GM10248 (cell line): ENCODE measurements around the gene CLEC4E.
"Not testable (repeated sequence)": the region's sequence is repeated elsewhere in the genome, so short reads cannot be mapped to it uniquely, and the experiment has no call there.

Source experiments
- CTCF ChIA-PET: fragments of 300-600 bp; sonication (Branson Sonifier 250); formaldehyde crosslinking; extraction: SDS; loops from one replicate; lab custom pipeline; 2021; ENCODE audit warnings: antibody characterized with exemption; lab: Yijun Ruan, JAX
- POLR2A ChIA-PET: fragments of 350-650 bp; sonication (Branson Sonifier 250); formaldehyde crosslinking; extraction: SDS; loops from one replicate; lab custom pipeline; 2020; ENCODE audit warnings: antibody characterized with exemption; lab: Yijun Ruan, JAX
- DNase-seq: peaks from one replicate; pipeline ENCODE4 v3.0.0; 2012; ENCODE audit errors: extremely low spot score
- TF ChIP-seq, protein P1 (sequence below): IDR thresholded peaks from 2 replicates; pipeline ENCODE4 v1.5.1; 2012; ENCODE audit warnings: mild to moderate bottlenecking, low read depth; ENCODE audit errors: extremely low read depth, missing control alignments, control extremely low read depth

Gene CLEC4E

DNA sequence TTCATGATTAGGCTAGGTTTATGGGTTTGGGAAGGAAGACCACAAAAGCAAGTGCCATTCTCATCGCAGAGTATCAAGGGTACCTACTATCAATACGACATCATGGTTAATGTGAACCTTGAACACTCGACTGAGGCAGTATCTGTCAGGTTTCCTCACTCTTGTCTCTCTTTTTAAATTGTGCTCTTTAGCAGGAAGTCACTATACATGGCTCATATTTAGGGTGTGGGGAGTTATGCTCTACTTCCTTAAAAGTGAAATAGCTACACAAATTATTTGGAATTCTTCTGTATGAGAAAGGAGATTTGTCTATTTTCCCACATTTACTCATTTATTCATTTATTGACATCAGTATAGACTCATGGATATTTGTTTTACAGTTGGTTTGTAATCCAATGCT is 5.9 kb upstream of the CLEC4E start:
- TF ChIP-seq, protein P1, sequence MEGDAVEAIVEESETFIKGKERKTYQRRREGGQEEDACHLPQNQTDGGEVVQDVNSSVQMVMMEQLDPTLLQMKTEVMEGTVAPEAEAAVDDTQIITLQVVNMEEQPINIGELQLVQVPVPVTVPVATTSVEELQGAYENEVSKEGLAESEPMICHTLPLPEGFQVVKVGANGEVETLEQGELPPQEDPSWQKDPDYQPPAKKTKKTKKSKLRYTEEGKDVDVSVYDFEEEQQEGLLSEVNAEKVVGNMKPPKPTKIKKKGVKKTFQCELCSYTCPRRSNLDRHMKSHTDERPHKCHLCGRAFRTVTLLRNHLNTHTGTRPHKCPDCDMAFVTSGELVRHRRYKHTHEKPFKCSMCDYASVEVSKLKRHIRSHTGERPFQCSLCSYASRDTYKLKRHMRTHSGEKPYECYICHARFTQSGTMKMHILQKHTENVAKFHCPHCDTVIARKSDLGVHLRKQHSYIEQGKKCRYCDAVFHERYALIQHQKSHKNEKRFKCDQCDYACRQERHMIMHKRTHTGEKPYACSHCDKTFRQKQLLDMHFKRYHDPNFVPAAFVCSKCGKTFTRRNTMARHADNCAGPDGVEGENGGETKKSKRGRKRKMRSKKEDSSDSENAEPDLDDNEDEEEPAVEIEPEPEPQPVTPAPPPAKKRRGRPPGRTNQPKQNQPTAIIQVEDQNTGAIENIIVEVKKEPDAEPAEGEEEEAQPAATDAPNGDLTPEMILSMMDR = no peak
- ChIA-PET CTCF (interaction anchor here (1.2 to 4.9 kb wide), 3 partner anchors 64 to 503 kb away, joined by 3 to 71 read pairs (median 6); partner anchors contain the start of gene AICDA), POLR2A (no interaction called here)
- DNase-seq = no peak

DNA sequence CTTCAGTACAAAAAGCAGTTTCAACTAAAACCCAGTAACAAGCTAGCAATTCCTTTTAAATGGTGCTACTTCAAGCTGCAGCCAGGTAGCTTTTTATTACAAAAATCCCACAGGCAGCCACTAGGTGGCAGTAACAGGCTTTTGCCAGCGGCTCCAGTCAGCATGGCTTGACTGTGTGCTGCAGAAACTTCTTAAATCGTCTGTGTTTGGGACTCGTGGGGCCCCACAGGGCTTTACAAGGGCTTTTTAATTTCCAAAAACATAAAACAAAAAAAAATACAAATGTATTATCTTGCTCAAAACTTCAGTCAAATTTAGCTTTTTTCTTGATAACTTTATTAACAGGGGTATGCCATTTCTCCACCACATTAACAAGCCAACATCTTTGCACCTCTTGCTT is 3.6 kb upstream of the CLEC4E start:
- DNase-seq = peak; percentile 70
- POLR2A ChIA-PET = no interaction called here
- CTCF ChIA-PET = interaction anchor here (0.6 to 4.9 kb wide), 68 partner anchors 10 to 575 kb away, joined by 3 to 71 read pairs (median 5); partner anchors contain the start of genes AICDA and CLEC6A
- TF ChIP-seq, protein P1 = peak; percentile 82

DNA sequence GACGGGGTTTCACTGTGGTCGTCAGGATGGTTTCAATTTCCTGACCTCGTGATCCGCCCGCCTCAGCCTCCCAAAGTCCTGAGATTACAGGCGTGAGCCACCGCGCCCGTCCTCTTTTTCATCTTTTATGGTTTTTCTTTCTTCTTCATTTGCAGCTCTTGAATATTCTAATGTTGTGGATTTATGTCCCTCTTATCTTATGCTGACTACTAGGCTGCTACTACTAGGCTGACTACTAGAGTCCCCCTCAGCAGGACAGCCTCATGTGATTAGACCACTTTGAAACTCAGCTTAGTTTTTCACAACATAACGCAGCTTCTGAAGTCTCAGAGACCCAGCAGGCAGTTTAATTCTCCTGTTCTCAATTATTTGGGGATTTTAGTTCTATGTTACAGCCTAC is 857 bp upstream of the CLEC4E start:
- ChIA-PET CTCF (interaction anchor here (1.1 to 4.9 kb wide), 4 partner anchors 12 to 319 kb away, joined by 3 to 71 read pairs (median 4); partner anchors contain the start of gene AICDA), POLR2A (no interaction called here)
- TF ChIP-seq, protein P1 = no peak

DNA sequence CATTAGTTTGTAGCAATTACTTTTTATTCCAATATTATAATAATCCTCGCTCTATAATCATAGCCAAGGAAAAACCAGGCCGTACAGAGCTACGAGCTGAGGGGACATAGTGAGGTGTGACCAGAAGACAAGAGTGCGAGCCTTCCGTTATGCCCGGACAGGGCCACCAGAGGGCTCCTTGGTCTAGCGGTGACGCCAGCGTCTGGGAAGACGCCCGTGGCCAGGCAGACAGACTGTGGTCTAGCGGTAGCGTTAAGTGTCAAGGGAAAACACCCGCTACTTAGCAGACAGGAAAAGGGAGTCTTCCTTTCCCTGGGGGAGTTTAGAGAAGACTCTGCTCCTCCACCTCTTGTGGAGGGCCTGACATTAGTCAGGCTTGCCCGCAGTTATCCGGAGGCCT is 2.9 kb downstream of the CLEC4E start:
- DNase-seq, POLR2A ChIA-PET: not testable (repeated sequence)
- CTCF ChIA-PET = interaction anchor here (1.5 kb wide), 1 partner anchor 54 kb away, joined by 4 read pairs; no protein-coding TSS in a partner anchor

More for the DNA sequence above, 857 bp upstream of the CLEC4E start:
- DNase-seq = no peak

DNA sequence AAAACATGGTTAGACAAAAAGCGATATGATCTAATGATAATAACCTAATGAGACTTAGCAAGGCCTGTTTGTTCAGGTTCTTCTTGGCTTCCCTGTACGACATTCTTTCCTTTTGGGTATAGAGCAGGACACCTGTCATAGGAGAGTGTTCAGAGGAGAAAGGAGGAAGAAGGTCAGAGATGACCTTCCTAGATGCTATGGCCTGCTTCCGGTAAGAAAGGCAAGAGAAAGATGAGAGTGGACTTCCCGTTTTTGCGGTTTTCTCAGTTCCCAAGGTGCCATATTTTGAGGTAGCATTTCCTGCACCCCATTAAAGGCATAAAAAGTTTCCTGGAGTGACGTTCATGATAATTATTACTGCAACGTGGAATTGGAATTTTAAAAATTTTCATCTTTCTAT is 8.7 kb downstream of the CLEC4E start:
- POLR2A ChIA-PET = no interaction called here
- CTCF ChIA-PET = no interaction called here
- no peak for DNase-seq
- TF ChIP-seq, protein P1 = no peak

DNA sequence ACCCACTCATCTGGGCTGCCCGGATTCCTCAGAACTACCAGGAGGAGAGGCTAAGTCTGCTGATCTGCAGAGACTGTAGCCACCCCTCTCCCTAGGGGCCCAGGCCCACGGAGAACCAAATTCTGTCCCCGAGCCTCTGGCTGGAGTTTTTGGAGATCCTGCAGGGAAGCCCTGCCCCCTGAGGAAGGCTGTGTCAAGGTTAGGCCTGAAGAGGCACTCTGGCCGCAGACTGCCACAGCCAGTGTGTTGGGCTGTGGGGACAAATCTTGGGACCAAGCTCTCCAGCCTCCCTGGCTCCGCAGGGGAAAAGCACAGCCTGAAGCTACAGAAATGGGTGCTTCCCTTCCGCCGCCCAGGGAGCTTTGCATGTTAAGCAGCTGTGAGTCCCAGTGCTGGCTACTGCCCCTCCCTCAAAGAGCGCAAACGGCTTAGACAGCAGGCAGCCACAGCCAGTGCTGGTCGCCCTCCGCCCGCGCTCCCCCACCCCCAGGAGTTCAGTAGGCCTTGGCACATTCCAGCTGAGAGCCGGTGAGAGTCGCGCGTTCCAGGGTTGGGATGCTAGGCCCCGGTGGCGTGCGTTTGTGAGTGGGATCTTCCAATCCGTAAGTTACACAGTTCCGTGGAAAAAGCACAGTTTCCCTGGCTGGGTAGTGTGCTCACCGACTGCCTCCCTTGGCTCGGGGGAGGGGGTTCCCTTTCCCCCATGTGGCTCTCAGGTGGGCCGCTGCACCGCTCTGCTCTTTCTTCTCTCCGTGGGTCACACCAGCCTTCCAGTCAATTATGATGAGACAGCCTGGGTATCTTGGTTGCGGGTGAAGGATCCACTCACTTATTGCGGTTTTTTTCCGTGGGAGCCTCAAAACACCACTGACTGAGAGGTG is 13.2 kb downstream of the CLEC4E start:
- DNase-seq = no peak
- TF ChIP-seq, protein P1 = no peak
- ChIA-PET POLR2A (no interaction called here), CTCF (interaction anchor here (1.0 kb wide), 1 partner anchor 17 kb away, joined by 5 read pairs; no protein-coding TSS in a partner anchor)

DNA sequence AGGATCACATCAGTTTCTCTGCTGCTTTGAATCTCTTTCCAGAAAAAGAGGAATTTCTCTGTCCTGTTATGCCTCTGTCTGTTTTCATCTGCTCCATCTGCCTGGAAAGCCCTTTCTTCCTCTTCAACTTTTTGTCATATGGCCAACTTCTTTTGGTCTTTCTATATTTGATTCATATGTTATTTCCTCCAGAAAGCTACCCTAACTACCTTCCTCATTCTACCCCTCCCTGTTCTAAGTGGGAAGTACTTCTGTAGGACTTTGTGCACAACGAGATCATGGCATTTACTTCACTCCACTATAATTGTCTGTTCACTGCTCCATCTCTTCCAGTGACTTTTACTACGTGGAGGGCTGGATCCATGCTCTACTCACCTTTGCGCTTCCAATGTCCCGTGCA is 21.5 kb downstream of the CLEC4E start:
- ChIA-PET POLR2A (no interaction called here), CTCF (interaction anchor here (1.2 kb wide), 1 partner anchor 23 kb away, joined by 3 read pairs; no protein-coding TSS in a partner anchor)
- no peak for DNase-seq
- TF ChIP-seq, protein P1 = no peak
